NAMALWA (cell line): ENCODE measurements around the gene BABAM1.
"Not testable (repeated sequence)": the region's sequence is repeated elsewhere in the genome, so short reads cannot be mapped to it uniquely, and the experiment has no call there.

ENCODE experiments used
- DNase-seq: peaks from one replicate; pipeline ENCODE4 v3.0.0-alpha.2; 2015; ENCODE audit warnings: low spot score

Gene BABAM1

DNA sequence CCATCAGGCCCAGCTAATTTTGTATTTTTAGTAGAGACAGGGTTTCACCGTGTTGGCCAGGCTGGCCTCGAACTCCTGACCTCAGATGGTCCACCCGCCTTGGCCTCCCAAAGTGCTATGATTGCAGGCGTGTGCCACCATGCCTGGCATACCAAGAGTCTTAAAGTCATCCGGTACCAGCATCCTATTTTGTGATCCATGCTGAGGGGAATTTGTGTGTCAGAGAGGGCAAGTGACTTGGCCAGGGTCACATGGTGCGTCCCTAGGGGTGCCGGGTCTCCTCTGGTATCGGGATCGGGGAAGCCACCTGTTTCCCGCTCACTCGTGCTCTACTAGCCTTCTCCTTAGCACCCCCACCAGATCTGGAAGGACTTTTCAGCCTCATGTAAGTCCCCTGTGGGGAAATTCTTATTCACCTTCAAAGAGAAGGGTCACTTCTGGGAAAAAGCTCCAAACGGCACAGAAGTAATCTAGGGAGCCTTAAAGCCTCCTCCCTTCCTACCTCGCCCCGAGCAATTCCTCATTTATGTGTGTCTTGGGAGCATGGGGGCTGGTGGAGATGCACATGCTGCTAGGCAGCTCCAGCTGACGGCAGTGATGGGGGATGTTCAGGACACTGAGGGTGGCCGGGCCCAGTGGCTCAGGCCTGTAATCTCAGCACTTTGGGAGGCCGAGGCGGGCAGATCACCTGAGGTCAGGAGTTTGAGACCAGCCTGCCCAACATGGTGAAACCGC is 8.4 kb downstream of the BABAM1 start:
- no peak for DNase-seq

DNA sequence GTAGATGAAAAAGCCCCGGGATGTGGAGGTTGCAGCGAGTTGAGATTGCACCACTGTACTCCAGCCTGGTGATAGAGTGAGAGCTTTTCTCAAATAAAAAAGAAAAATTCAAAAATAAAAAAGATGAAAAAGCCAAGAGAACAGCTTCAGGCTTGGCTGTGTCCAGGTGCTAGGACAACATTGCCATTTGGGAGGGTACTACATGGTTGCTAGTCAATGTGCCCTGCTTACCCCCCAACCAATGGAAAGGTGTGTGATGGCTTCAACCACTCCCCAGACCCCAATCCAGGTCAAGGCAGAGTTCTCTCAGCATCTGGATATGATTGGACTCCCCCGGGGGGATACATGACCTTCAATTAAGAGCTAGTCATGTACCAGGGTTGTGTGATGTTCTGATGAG is 12.2 kb downstream of the BABAM1 start:
- no peak for DNase-seq

DNA sequence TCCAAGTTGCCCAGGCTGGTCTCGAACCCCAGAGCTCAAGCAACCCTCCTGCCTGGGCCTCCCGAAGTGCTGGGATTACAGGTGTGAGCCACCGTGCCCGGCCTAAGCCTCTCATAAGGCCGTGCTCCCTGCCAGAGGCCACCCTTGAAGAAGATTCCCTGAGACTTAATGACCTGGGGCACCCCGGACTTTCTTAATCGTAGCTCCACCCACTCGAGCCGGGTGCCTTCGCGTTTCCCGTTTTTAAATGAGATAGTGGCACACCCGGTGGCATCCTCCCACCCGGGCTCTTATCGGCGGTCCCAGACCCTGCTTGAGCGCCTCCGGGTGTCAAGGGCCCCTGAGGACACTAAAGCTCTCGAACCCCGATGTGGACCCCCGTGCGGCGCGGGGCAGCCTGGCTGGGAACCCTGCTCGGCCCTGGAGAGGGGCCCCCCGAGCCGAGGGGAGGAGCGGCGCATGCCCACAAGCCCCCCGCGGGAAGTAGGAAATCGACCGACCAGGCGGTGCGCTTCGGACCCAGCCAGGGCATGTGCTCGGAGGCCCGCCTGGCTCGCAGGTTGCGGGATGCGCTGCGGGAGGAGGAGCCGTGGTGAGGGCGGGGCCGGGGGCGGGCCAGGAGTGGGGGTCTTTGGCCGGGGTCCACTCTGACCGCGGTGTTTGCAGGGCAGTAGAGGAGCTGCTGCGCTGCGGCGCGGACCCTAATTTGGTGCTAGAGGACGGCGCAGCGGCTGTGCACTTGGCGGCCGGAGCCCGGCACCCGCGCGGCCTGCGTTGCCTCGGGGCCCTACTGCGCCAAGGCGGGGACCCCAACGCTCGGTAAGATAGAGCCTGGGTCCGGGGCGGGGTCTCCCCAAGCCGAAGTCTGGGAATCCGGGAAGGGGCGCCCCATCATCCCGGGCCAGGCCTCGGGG is 14.4 kb downstream of the BABAM1 start, which contains the start of gene ANKLE1:
ANKLE1 (plus strand) TSS at position 511 of the 914 bp plus-strand sequence; CDS start at position 531, 20 bp downstream.
- DNase-seq = peak; percentile 90

DNA sequence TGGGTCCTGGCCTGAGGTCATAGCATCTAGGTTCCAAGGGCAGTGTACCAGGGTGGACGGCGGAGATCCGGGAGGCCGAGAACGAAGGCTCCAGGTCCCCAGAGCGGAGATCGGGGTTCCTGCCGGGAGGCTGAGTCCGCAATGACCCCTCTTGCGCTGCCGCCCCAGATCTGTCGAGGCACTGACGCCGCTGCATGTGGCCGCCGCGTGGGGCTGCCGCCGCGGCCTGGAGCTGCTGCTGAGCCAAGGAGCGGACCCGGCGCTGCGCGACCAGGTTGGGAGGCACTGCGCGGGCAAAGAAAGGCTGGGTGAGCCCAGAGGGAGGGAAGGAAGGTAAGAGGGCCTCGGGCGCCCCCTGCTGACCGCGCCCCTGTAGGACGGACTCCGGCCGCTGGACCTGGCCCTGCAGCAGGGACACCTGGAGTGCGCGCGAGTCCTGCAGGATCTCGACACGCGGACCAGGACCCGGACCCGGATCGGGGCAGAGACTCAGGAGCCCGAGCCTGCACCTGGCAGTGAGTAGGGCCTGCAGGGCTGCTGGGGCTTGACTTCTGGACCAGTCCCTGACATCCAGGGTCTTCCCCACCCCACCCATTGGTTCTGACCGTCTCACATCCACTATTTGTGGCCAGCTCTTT is 15.4 kb downstream of the BABAM1 start:
- DNase-seq = peak; percentile 93

DNA sequence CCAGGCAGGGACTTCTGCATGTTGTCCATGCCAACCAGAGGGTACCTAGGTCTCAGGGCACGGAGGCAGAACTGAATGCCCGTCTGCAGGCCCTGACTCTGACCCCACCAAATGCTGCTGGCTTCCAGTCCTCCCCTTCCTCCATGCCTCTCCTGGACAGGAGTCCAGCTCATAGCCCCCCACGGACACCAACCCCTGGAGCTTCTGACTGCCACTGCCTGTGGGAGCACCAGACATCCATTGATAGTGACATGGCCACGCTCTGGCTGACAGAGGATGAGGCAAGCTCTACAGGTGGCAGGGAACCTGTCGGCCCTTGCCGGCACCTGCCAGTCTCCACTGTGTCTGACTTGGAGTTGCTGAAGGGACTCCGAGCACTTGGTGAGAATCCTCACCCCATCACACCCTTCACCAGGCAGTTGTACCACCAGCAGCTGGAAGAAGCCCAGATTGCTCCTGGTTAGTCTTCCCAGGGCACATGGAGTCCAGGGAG is 16.3 kb downstream of the BABAM1 start:
- no peak for DNase-seq

DNA sequence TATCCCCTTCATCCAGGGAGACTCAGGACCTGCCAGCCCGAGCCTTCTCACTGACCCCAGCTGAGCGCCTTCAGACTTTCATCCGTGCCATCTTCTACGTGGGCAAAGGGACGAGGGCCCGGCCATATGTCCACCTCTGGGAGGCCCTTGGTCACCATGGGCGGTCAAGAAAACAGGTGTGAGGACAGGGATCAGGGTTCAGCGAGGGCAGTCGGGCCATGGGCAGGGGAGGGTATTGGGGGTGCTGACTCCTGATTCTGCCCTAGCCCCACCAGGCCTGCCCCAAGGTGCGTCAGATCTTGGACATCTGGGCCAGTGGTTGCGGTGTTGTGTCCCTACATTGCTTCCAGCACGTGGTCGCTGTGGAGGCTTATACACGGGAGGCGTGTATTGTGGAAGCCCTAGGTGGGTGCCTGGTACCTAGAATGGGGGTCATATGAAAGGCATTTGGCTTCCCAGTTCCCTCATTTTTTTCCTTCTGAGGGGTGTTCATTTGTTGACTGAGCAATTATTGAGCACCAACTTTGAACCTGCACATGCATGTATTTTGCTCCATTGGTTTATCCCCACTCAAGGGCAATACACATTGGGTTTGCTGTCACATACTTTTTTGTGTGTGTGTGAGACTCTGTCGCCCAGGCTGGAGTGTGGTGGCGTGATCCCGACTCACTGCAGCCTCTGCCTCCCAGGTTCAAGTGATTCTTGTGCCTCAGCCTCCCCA is 18.3 kb downstream of the BABAM1 start:
- DNase-seq = no peak

DNA sequence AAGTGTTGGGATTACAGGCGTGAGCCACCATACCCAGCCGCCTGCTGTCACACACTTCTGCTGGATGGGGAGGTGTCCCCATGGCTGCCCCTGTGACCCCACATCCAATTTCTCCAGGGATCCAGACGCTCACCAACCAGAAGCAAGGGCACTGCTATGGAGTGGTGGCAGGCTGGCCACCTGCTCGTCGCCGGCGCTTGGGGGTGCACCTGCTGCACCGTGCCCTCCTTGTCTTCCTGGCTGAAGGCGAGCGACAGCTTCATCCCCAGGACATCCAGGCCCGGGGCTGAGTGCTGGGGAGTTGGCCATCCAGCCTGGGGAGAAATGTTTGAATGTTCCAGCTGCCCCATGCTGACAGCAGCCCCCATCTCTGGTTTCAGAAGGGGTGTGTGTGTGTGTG is 19.0 kb downstream of the BABAM1 start:
- no peak for DNase-seq

DNA sequence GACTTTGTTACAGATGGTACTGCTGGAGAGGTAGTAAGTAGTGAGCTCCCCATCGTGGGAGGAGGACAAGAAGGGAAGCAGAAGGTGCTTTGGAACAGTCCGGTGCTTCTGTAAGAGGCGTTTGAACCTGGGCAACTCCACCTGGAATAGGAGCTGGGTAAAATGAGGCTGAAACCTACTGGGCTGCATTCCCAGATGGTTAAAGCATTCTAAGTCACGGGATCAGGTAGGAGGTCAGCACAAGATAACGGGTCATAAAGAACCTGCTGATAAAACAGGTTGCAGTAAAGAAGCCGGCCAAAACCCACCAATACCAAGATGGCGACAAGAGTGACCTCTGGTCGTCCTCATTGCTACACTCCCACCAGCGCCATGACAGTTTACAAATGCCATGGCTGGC is 19.5 kb downstream of the BABAM1 start:
- no peak for DNase-seq

DNA sequence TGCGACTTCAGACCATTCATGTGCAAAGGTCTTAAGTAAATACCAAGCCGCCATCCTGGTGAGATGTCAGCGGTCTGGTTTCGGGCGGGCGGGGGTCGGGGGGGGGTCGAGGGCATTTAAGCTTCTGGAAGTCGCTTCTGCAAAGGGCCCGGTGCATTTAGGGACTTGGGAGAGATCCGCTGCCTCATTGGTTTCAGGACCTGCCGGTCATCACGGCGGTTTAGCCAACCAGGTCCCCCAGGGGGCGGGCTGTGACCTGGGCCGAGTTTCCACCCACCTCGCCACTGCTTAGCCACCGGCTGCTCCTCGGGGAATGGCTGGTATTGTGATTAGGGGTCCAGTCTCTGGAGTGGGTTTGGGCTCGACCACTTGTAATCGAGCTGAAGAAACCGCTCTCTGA is 22.2 kb downstream of the BABAM1 start:
- peak; percentile 78 for DNase-seq

DNA sequence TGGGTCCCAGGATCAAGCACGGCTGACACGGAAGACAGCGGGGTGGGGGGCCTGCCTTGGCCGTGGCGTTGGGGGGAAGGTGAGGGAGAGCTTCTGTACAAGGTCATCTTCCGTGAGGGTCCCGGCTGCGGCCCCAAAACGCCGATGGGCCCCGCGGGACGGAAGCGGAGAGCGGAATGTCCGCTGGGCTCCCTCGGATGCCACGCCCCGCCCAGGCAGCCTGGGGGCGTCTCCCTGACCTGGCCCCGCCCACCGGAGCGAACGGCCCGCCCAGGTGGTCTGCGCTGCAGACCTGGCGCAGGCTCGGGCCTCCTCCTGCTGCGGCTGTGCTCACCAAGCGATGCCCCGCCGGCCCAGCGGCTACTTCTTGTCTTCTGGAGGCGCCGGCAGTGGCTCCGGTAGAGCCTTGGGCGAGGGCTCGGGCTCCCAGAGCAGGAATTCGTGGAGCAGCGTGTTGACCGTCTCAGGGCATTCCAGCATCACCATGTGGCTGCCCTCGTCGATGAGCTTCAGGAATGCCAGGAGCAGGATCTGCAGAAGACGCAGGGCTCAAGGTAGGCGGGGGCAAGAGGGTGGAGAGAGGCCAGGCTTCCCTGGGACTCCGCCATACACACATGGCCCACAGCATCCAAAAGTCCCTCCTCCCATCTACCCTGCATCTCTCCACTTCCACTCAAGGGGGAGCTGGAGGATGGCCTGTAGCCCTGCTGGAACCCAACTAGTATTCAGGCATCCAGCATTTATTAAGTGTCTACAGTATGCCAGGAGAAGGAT is 25.2 kb downstream of the BABAM1 start:
- peak; percentile 95 for DNase-seq

DNA sequence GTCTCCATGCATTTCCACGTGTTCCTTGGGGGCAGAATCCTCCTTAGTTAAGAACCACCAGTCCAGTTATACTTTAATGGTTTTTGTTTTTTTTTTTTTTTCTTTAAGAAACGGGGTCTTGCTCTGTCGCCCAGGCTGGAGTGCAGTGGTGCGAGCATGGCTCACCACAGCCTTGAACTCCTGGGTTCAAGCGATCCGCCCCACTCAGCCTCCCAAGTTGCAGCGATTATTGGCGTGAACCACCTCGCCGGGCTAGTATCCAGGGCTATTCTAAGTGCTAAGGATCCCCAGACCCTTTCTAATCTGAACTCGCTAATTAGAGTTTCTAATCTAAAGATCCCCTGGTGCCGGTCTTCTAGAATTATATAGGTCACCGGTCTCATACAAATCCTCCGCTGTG is 26.4 kb downstream of the BABAM1 start:
- DNase-seq = no peak

DNA sequence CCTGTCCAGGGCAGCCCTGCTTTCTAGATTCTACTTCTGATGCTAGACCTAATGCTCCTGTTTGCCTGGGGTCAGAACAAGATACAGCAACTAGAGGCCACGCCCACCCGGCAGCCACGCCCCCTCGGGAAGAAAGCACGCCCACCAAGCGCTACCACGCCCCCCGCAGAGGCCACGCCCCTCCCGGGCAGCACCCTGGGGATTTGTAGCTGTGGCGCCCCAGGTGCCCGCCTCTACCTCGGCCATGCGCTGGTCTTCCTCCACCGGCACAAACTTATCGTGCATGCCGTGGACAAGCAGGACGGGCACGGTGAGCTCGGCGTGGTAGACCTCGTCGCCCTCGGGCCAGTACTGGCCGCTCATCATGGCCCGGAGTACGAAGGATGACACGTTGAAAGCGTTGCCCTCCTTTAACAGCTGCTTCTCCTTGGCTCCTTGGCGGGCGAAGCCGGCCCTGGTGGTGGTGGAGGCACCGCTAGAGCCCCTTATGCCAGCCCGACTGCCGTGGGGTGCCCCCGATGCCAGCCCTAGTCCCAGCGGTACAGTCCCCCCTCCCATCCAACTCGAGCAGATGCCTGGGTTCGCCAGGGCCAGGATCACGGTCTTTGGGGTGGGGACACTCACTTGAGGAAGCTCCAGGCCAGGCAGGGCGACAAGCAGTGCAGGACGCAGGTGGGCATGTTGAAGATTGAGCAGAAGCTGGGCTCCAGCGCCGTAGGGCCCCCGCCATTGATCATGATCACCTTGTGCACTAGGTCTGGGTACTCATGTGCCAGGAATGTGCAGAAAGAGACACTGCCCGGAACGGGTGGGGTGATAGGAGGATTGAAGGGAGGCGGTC is 27.0 kb downstream of the BABAM1 start:
- peak; percentile 80 for DNase-seq

DNA sequence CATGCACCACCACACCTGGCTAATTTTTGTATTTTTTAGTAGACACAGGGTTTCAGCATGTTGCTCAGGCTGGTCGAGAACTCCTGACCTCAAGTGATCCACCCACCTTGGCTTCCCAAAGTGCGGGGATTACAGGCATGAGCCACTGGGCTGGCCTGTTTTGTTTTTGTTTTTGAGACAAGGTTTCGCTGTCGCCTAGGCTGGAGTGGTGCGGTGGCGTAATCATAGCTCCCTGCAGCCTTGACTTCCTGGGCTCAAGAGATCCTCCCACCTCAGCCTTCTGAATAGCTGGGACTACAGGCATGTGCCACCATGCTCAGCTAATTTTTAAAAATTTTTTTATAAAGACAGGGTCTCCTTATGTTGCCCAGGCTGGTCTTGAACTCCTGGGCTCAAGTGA is 28.3 kb downstream of the BABAM1 start:
- not testable (repeated sequence) for DNase-seq

DNA sequence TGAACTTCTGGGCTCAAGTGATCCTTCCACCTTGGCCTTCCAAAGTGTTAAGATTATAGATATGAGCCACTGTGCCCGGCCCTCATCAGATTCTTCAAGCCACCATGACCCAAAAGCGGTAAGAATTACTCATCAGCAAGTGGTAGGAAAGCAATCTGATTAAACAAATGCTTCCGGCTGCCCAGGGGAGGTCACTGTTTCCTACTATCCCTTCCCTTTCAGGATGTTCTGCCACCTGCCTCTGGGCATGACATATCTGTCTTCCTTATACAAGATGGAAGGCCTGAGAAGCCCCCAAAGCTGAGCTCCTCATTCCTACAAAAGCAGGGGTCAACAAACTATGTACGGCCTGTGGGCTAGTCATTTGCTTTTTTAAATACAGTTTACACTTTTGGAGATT is 29.0 kb downstream of the BABAM1 start:
- no peak for DNase-seq

DNA sequence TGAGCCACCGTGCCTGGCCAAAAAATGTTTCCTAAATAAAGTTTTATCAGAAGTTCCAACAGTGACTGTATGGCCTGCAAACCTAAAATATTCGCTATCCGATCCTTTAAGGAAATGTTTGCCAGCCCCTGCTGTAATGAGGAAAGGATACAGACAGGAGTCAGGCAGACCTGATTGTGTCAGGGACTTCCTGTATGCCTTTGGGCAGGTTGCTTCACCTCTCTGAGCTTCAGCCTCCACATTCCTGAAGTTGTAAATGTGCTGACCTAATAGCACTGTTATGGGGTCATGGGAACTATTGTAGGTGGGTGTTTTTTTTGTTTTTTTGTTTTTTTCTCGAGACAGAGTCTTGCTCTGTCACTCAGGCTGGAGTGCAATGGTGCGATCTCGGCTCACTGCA is 29.7 kb downstream of the BABAM1 start:
- DNase-seq = no peak

DNA sequence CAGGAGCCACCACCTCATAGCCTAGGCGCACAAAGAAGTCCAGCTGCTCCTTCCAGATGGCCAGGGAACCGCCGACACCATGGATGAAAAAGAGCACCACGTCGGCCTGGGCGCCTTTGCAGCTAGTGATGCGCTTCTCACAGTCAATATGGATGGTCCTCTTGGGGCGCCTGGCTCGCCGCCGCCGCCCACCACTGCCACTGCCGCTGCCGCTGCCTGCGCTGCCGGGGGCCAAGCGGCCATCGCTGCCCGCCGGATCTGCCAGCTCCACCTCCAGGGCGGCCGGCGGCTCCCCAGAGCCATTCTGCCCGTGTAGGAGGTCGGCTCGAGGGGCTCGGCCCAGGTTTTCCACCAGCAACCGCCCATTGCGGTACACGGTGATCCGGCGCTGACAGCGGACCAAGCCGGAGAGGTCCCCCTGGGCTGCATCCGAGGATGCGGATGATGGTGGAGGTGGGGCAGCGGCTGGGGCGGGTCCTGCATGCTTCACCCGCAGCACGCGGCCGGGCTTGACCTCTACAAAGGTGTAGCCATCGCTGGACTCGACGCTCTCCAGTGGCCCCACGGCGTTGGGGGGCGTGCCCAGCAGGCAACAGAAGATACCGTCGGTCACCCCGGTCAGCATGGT is 33.9 kb downstream of the BABAM1 start:
- DNase-seq = no peak

DNA sequence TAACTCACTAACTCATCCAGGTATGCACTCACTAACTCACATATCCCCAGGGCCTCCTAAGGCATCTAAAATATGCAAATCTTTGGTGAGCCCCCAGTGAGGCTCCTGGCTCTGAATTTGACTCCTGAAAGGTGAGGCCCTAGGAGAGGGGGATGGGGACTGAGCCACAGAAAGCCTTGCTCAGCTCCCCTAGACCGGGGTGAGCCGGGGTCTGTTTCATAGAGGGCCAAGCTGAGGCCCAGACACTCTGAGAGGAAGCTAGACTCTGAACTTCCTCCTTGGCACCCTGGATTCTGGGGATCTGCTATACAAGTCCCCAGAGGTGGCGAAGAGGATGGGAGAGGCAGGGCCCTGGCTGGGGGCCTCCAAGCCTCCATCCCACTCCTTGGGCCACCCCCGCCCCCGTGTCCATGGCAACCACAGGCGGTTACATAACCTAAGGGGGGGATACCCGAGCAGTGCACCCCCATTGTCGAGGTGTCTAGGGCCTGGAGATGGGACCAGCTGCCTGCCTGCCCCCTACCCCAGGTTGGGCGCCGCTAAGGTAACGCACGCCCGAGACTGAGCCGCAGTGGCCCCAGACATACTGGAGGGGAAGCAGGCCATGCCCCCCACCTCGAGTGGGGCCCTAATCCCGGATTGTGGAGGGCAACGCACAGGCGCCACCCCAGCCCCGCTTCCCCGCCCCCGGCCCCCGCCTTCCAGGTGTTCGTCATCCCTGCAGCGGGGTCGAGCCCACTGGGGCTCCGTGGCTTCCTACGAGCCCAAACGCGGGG is 35.3 kb downstream of the BABAM1 start:
- no peak for DNase-seq

DNA sequence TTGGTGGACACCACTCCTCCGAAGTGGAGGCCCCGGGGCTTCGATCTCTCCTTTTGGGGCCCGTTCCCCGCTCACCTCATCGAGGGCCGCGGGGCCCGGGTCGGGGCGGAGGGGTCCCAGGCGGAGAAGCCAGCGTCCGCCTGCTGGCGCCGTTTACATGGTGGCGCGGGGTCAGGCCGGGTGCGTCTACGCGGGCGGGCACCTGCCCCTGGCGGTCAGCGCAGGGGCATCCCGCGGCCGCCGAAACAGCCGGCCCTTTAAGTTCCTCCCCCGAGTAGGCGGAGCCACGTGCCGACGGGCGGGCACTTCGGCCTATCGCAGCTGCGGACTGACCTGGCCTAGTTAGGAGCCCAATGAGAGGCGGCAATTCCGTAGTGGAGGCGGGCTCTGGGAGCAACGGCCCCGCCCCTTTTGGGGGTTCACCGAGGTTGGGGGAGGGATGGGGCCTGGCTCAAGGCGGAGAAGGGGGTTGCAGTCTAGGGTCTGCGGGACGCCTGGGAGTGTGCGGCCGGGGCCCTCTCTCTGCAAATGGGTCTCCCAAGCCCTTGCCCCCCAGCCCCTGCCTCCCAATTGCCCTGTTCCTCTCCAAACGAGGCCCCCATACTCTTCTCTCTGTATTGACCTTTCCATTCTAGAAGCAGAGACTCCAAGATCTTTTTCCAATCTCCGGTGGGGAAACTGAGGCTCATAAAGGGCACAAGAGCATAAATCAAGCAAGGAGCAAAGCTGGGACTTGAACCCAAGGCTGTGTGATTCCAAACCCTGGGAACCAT is 36.1 kb downstream of the BABAM1 start, which contains the start of gene ABHD8:
ABHD8 (minus strand) TSS at position 259 of the 773 bp plus-strand sequence. CDS start 1,809 bp downstream, outside the sequence.
- DNase-seq = peak; percentile 93
